ENCODE measurements around the gene DNHD1.

The DNHD1 gene

GRCh38 chr11:6497069-6497839 is at the start of gene DNHD1:
TSS of gene DNHD1 (plus strand) at chr11:6497280. CDS start at chr11:6498216, 936 bp downstream.
- no peak for DNase-seq (ENCODE audit: low read depth in 2 of 2)

DNA sequence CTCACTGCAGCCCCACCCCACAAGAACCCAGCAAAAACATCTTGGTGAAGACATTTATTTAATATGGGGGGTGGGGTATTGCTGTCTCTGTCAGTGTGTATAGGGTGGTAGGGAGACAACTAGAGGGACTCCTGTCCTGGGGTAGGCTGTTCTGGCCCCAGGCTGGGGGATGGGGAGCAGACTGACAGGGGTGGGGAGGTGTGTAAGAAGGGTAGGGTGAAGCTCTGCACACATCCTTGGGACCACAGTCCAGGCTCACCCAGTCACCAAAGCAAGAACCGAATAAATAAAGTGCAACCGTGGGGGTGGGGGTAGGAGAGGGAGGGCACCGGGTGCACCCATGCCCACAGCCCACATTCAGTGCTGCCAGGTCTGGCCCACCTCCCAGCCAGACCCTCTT is 48.5 kb upstream of the DNHD1 start:
- DNase-seq (ENCODE audit: low read depth in 2 of 2): no peak

DNA sequence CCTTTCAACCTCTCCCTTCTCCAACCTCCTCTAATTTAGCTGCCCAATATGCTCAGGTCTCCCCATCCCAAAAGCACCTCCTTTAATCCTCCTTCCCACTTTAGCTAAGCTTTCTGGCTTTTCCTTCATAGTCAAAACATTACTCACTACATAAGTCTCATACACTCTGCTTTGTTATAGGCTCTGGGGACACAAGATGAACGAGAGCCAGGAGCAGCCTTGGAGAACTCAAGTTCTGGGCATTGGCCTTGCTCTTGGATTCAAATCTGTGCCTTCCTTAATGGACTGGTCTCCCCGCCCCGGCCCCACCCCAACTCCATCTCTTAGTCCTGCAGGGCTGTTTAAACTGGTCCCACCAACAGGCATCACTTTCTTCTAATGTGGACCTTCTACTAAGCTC is 44.9 kb upstream of the DNHD1 start:
- no peak for DNase-seq (ENCODE audit: low read depth in 2 of 2)

- no peak for DNase-seq (ENCODE audit: low read depth in 2 of 2)
These were observed 43.9 kb upstream of the DNHD1 start for GRCh38 chr11:6453152-6453551.

- no peak for DNase-seq (ENCODE audit: low read depth in 2 of 2)
These were observed 42.0 kb upstream of the DNHD1 start for GRCh38 chr11:6455070-6455469.

DNA sequence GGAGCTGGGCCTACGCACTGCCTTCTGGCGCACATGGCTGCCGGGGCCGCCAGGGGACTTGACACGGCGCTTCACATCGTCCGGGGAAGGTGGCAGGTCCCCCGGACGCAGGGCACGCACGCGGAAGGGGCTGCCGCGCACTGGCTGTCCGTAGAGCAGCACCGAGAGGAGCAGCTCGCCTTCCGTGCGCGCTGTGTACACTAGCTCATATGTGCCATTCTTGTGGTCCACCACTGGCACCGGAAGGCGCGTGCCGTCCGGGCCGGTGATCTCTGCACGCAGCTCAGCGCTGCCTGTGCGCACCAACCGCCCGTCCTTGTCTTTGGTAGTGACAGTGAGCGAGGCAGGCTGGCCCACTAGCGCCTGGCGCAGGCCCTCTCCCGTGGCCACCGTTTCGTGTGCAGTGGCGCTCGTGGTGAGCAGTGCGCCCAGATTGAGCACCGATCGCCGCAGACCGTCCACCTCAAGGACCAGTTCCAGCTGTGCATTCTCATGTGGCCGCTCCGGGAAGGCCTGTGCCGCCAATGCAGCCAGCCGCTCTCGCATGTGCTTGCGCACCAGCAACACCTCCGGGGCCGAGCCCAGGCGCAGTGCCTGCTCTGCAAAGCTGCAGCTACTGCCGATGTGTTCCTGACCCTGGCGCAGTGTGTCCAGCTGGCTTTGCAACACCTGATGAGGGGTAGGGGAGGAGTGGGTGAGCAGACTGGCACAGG is 40.6 kb upstream of the DNHD1 start:
- no peak for DNase-seq (ENCODE audit: low read depth in 2 of 2)

DNA sequence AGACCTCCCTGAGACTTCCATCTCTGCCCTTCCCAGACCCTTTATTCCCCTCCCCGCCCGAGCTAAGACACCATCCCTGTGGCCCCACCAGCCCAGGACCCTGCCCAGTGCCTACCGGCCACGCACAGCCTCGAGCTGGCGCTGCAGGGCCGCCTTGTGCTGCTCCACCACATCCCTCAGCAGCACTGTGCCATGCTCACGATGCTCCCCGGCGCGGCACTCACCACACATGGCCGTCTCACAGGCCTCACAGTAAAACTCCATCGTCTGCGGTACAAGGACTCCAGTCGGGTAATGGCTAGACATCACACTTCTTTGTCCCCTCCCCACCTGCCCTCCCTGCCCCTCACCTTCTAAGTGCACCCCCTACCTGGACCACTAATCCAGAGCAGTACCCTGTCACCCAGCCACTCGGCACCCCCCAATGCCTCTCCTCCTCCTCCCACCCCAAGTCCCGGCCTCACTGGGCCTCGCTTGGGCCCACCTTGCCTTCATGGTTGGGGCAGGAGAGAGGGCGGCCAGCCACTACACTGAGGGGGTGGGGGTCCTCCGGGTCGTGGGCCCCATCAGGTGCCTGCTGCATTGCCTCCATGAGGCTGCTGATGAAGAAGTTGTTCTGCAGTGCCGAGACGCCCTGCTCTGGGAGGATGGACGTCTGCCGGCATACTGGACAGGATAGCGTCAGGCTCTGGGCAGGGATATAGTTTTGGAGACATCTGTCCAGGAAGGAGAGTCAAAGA is 39.3 kb upstream of the DNHD1 start:
- no peak for DNase-seq (ENCODE audit: low read depth in 2 of 2)

DNA sequence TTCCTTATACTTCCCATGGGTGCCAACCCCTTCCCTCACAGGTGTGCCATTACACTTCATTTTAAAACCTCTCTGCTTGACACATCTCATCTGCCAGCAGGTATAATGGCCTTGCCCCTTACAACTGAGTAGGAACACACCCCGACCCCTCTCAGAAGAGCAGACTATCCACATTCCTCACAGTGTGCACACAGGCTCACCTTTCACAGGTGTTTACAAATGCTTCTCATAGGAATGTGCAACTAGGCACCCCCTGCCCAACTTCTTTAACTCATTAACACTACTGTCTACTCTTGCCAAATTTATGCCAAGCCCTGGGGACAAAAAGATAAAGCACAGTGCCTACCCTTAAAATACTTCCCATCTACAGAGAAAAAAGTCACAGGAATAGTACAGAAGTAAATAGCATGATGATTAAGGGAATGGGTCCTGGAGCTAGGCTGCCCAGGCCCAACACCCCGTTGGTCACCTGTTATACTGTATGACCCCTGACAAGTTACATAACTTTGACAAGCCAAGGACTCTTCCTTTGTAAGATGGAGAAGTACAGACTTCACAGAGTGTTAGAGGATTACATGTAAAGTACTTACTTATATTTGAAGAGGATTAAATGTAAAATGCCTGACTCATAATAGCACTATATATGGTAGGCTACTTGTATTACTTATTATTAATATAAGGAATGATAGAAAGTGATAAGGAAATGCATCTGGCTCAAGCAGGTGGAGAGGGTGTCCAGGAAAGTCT is 38.6 kb upstream of the DNHD1 start:
- DNase-seq (ENCODE audit: low read depth in 2 of 2): no peak

DNA sequence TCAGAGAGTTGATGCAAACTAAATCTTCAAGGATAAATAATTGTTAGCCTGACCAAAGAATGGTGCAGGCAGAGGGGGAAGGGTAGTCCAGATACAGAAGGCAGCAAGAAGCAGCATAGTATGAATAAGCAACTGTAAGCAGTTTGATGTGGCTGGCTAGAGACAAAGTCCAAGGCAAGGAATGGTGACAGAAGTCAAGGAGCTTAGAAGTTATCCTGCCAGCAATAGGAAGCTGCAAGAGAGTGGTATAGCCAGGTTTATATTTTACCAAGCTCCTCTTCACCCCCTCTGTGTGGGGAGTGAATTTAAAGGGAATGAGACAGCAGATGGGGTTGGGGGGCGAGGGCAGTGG is 38.0 kb upstream of the DNHD1 start:
- no peak for DNase-seq (ENCODE audit: low read depth in 2 of 2)

DNA sequence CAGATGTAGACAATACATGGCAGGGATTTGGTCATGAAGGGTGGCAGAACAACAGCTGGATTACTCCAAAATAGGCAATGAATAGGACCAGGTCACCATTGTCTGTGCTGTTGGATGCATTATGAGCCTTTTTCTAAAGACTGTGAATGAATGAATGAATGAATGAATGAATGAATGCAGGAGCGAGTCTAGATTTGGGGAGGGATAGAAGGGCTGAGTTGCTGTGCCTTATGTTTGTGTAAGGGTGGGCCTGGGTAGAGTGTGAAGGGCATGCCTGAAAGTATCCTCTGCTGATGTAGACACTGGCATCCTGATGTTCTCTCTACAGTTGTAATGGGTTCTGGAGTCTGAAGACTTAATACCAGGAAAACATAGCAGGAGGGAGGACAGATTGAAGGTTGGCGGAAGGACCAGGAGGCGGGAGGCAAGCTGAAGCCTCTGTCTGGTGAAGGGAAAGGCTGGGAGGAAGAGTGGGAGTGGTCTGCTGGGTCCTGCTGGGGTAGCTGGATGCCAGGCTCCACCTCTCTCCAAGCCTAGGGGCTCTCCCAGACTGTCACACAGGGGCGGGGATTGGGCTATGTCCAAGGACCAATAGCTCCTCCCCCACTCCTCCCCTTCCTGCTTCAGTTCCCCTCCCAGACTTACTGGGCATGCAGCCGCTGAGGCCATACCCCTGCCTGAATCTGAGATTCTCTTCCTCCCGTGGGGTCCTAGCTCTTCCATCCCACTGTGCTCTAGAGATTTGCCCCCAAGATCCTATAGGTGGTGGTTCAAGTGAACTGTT is 28.2 kb upstream of the DNHD1 start:
- DNase-seq (ENCODE audit: low read depth in 2 of 2): no peak

DNA sequence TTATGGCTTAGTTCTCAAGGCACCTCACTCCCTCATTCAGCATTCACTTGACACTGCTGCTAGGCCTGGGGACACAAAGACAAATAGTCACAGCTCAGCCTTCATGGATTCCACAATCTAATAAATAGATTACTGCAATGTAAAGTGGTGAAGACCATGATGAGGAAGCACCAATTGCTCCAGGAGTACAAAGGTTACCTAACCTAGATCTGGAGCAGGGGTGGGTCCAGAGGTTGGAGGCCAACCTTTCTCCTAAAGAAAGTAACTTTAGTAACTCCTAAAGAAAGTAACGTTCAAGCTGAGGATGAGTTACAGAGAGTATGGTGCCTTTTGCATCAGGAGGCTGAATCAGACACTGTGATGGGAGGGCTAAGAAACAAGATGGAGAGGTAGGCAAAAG is 27.5 kb upstream of the DNHD1 start:
- no peak for DNase-seq (ENCODE audit: low read depth in 2 of 2)

DNA sequence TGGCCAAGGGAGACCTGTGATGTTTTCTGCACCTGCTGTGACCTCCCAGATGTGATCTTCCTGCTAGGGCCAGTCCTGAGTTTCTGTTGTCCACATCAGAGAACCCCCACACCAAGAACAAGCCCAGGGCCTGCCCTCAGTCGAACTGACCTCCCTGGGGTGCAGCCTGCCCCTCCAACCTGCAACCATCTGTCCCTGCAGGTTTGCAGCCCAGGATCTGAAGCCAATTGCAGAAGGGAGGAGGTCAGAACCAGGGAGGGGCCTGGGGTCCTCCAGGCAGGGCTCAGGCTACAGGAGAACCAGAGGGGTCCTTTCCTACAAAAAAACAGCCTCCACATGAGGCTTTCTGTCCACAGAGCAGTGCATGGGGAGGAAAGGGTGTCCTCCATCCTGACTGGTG is 24.1 kb upstream of the DNHD1 start:
- no peak for DNase-seq (ENCODE audit: low read depth in 2 of 2)

- peak; percentile 62 to 65 for DNase-seq (ENCODE audit: low read depth in 2 of 2)
These were observed 23.3 kb upstream of the DNHD1 start, which contains the start of gene TRIM3 for GRCh38 chr11:6473451-6474412. TSS of gene TRIM3 (minus strand) at chr11:6473941. CDS start at chr11:6465695, 8,246 bp downstream.

DNA sequence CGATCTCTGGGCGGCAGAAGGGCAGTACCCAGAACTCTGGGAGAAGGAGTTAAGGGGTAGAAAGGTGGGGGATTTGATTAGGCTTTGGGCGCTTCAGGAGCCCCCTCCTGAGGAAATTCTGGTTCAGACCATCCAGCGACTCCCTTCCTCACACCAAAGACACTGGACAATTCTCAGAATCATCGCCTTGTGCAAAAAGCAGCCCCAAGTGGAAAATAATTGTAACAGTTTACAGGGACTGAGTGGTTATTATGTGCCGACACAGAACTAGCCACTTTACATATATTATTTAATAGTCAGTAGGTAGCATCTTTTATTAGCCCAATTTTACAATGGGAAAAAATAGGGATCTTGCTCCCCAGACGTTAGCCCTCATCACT is 22.7 kb upstream of the DNHD1 start:
- no peak for DNase-seq (ENCODE audit: low read depth in 2 of 2)

DNA sequence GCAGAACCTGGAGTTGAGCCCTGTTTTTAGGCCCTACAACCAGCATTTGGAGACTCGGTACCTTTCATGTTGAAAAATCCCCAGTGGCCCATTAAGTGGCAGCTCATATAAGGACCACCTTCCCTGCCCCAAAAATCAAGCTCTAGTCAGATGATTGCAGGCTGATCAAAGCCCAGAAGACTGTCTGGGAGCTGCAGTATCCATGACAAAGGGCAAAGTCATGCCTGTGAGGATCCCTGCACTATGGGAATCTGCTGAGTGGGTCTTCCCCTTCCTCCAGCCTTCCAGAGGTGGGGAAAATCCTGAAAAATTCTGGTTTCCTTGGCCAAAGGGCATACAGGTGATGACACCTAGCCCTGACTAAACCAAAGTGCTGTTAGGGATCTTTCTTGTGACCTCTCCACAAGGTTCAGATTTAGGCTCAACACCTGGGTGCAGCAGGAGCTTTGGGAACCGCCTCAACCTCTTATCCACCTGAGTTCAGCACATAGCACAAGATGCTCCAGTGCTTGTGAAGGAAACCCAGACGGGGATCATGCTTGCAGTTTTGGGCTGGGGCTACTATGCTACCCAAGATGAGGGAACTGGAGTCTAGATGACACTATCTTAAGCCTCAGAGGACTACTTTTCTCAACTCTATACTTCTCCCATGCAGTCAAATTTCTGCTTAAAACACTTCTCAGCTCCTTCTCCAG is 22.1 kb upstream of the DNHD1 start:
- DNase-seq (ENCODE audit: low read depth in 2 of 2): no peak

- no peak for DNase-seq (ENCODE audit: low read depth in 2 of 2)
These were observed 21.1 kb upstream of the DNHD1 start for GRCh38 chr11:6475936-6476335.

GRCh38 chr11:6476571-6476970 is 20.5 kb upstream of the DNHD1 start:
- no peak for DNase-seq (ENCODE audit: low read depth in 2 of 2)

GRCh38 chr11:6480299-6480914 is 16.7 kb upstream of the DNHD1 start:
- DNase-seq (ENCODE audit: low read depth in 2 of 2): no peak
